Osteoblast (primary cell): ENCODE results near the gene TMC5. TPM values are rescaled to one million over a fixed set of nuclear protein-coding genes. Genes with fewer than 3 reads are reported as not detected.
"Not testable (repeated sequence)": the region's sequence is repeated elsewhere in the genome, so short reads cannot be mapped to it uniquely, and the experiment has no call there.

ENCODE experiments used
- DNase-seq: peaks from one replicate; pipeline ENCODE4 v3.0.0; 2011; ENCODE audit warnings: low spot score, mixed read lengths; ENCODE audit not compliant: insufficient read length; ENCODE audit errors: missing footprints
- H2AFZ ChIP-seq: 2 replicates; pipeline ENCODE4 v1.6.0; 2011; ENCODE audit warnings: mild to moderate bottlenecking, low read length
- H3K27ac ChIP-seq: 2 replicates; pipeline ENCODE4 v1.5.1; 2011; ENCODE audit warnings: mild to moderate bottlenecking, low read depth, low read length, moderate library complexity
- H3K27me3 ChIP-seq: 2 replicates; pipeline ENCODE4 v1.6.0; 2012; ENCODE audit warnings: mild to moderate bottlenecking, control low read depth, inconsistent platforms, low read length, moderate library complexity; ENCODE audit not compliant: insufficient read depth
- H3K36me3 ChIP-seq: 2 replicates; pipeline ENCODE4 v1.5.1; 2011; ENCODE audit warnings: mild to moderate bottlenecking, low read length, control low read depth, moderate library complexity; ENCODE audit not compliant: insufficient read depth
- H3K4me1 ChIP-seq: 2 replicates; pipeline ENCODE4 v1.5.1; 2011; ENCODE audit warnings: mild to moderate bottlenecking, low read length, control low read depth, moderate library complexity; ENCODE audit not compliant: insufficient read depth
- H3K4me2 ChIP-seq: 2 replicates; pipeline ENCODE4 v1.6.0; 2011; ENCODE audit warnings: mild to moderate bottlenecking, low read length; ENCODE audit not compliant: insufficient read depth
- H3K4me3 ChIP-seq: fragments of 200-600 bp; sonication (generic); 3 replicates; pipeline ENCODE4 v1.5.1; 2012; ENCODE audit warnings: mild to moderate bottlenecking, low read length, inconsistent platforms; ENCODE audit not compliant: insufficient read depth
- H3K79me2 ChIP-seq: 2 replicates; pipeline ENCODE4 v1.6.0; 2012; ENCODE audit warnings: mild to moderate bottlenecking, low read length, control low read depth, inconsistent platforms; ENCODE audit not compliant: insufficient read depth
- H3K9me3 ChIP-seq: 2 replicates; pipeline ENCODE4 v1.5.1; 2011; ENCODE audit warnings: low read depth, low read length, control low read depth
- H4K20me1 ChIP-seq: 2 replicates; pipeline ENCODE4 v1.6.0; 2012; ENCODE audit warnings: mild to moderate bottlenecking, low read length, control low read depth; ENCODE audit not compliant: insufficient read depth
- CTCF ChIP-seq: IDR thresholded peaks from 2 replicates; pipeline ENCODE4 v1.5.1; 2011; ENCODE audit warnings: mild to moderate bottlenecking, low read depth, low read length, moderate library complexity; ENCODE audit errors: extremely low read depth
- total RNA-seq: library from RNA; depleted of rRNA; stranded (reverse); fragments of >200 nt; gene quantifications from 2 replicates; pipeline ENCODE4 v1.2.3, GENCODE V29; 2012

Gene TMC5
- total RNA-seq, 1 donor = under 0.01 TPM

GRCh38 chr16:19396555-19397011 lies 21.1 kb upstream of the TMC5 start:
- Histone ChIP-seq H3K79me2 (no peaks in the 10 kb centered on the region), H3K4me3 (no peak overlapping the region), H3K9me3 (no peaks in the 10 kb centered on the region), H3K36me3 (no peaks in the 10 kb centered on the region), H3K4me1 (no peaks in the 10 kb centered on the region), H3K4me2 (no peak overlapping the region), H3K27ac (no peak overlapping the region), H2AFZ (no peak overlapping the region), H4K20me1 (no peaks in the 10 kb centered on the region), H3K27me3 (no peaks in the 10 kb centered on the region)
- DNase-seq = no peak
- no peak for TF ChIP-seq CTCF

- H2AFZ ChIP-seq, DNase-seq, H3K4me1 ChIP-seq, H3K27ac ChIP-seq, H3K4me3 ChIP-seq, H3K4me2 ChIP-seq, H3K36me3 ChIP-seq, H3K79me2 ChIP-seq, H3K27me3 ChIP-seq, H3K9me3 ChIP-seq, H4K20me1 ChIP-seq: not testable (repeated sequence)
Observed at GRCh38 chr16:19397373-19397772, 20.3 kb upstream of the TMC5 start.

DNA sequence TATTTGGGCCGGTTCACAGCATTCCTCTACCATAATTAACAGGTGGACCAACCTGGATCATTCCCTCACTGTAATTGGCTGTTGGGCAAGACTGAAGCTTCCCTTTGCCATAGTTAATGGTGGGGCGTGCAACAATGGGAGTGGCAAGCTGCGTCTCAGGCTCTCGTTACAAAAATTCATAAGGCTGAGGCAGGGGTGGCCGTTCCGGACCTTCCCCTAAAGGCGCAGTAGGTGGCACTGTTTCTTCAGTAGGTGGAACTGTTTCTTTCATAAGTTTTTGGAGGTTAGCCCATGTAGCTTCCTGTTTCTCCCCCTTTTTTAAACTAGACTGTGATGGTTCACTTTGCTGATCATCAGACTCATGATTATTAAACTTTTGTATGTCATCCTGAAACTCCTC lies 17.0 kb upstream of the TMC5 start:
- Histone ChIP-seq H3K4me1 (no peaks in the 10 kb centered on the region), H3K36me3 (no peaks in the 10 kb centered on the region), H4K20me1 (no peaks in the 10 kb centered on the region), H3K79me2 (no peaks in the 10 kb centered on the region), H3K4me3 (no peak overlapping the region), H3K9me3 (no peaks in the 10 kb centered on the region), H3K27me3 (no peaks in the 10 kb centered on the region), H3K27ac (no peak overlapping the region), H2AFZ (no peak overlapping the region), H3K4me2 (no peak overlapping the region)
- no peak for TF ChIP-seq CTCF
- no peak for DNase-seq

GRCh38 chr16:19406891-19407491 lies 10.7 kb upstream of the TMC5 start:
- no peaks in the 10 kb centered on the region for H3K36me3 ChIP-seq
- H3K79me2 ChIP-seq = no peaks in the 10 kb centered on the region
- H4K20me1 ChIP-seq = no peaks in the 10 kb centered on the region
- H3K27ac ChIP-seq = no peak overlapping the region
- no peaks in the 10 kb centered on the region for H3K4me1 ChIP-seq
- H3K4me3 ChIP-seq = no peak overlapping the region
- H3K27me3 ChIP-seq = peaks cover 22% of the 10 kb centered on the region
- H2AFZ ChIP-seq = no peak overlapping the region
- no peak overlapping the region for H3K4me2 ChIP-seq
- no peaks in the 10 kb centered on the region for H3K9me3 ChIP-seq
- DNase-seq = no peak
- no peak for TF ChIP-seq CTCF
